K562 treated with DMSO at 1 percent for 4 hours (cell line): ENCODE measurements around the gene ZNF528. TPM values are rescaled to one million over a fixed set of nuclear protein-coding genes. Genes with fewer than 3 reads are reported as not detected.

Experiments
- total RNA-seq: library from RNA; unstranded; fragments of 300-600 nt; gene quantifications from 2 replicates; pipeline ENCODE4 v1.2.3, GENCODE V29; 2022; ENCODE audit not compliant: insufficient read depth

Gene ZNF528
- total RNA-seq, result 0.61 and 7.0 TPM in 2 replicates

GRCh38 chr19:52397310-52398080 is at the start of gene ZNF528:
Gene ZNF528 (plus strand): TSS chr19:52397849. CDS start chr19:52402014, 4,165 bp downstream.

DNA sequence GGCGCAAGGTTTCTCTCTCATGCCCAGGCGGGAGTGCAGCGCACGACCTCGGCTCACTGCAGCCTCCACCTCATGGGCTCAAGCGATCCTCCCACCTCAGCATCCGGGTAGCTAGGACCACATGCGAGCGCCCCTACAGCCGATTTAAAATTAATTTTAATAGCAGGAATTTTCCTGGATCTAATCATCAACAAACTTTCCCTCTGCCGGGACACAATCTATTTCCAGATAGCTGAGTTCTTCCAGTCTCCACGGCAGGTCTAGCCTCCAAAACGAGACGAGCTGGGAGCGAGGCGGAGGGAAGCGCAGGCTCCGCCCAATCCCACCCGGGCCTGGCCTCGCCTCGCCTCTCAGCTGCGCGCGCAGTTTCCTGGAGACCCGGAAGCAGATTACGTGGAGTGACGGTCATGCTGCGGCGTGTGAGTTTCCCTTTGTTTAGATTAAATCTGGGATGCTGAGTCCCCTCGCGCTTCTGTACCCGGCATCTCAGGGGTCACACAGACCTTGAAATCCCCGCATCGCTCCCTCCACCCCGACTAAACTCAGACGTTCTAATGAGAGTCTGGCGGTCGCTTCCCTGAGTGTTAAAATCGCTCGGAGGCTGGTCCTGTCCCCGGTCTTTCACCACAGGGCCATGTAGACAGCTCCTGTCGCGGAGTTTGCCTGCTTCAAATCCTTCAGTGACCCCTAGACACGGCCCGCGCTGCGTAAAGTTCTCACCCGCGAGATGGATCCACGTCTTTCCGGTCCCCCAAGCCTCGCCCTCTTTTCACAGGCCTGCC is 27.9 kb upstream of the ZNF528 start, which contains the start of gene ZNF880:
ZNF880 (plus strand) TSS at position 365 of the 782 bp plus-strand sequence; CDS start at position 408, 43 bp downstream.

DNA sequence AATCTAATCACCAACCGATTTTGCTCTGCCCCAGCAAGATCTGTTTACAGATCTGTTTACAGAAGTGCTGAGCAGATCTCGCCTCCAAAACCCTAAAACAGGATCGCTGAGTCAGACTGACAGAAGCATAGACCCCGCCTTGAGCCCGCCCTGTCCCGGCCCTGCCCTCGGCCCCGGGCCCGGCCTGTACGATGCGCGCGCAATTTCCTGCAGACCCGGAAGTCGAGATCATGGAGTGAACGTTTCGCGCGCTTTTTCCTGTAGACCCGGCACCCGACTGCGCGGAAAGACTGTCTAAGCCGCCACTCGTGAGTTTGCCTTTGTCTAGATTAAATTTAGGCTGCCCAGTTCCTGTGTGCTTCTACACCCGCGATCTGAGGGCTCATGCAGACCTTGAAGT is 31.3 kb downstream of the ZNF528 start, which contains the start of gene ZNF534:
ZNF534 (plus strand) TSS at position 212 of the 400 bp plus-strand sequence. CDS start 2,327 bp downstream, outside the sequence.

GRCh38 chr19:52453324-52454094 is 55.9 kb downstream of the ZNF528 start, which contains the start of gene ZNF578:
Gene ZNF578 (plus strand): TSS chr19:52453553. CDS start chr19:52501846, 48,293 bp downstream.

Other genes starting within 250 kb of the ZNF528 start
- 0.93 TPM in 1 of 2 replicates, not detected in the other for gene ZNF836, start 226.2 kb upstream of the ZNF528 start, total RNA-seq
- 102 and 106 TPM in 2 replicates for gene PPP2R1A, start 207.8 kb upstream of the ZNF528 start, total RNA-seq
- 6.5 and 12.3 TPM in 2 replicates for gene ZNF766, start 128.3 kb upstream of the ZNF528 start, total RNA-seq
- gene ZNF480, start 100.7 kb upstream of the ZNF528 start, total RNA-seq, result 1.7 and 3.3 TPM in 2 replicates
- not detected in 2 replicates for gene ZNF610, start 61.6 kb upstream of the ZNF528 start, total RNA-seq
- not detected in 2 replicates for gene ZNF880, start 27.9 kb upstream of the ZNF528 start, total RNA-seq
- not detected in 2 replicates for gene ZNF534, start 31.3 kb downstream of the ZNF528 start, total RNA-seq
- not detected in 2 replicates for gene ZNF578, start 55.7 kb downstream of the ZNF528 start, total RNA-seq
- 1.4 and 2.0 TPM in 2 replicates for gene ZNF808, start 129.8 kb downstream of the ZNF528 start, total RNA-seq
- gene ZNF701, start 172.4 kb downstream of the ZNF528 start, total RNA-seq, result 3.6 and 6.6 TPM in 2 replicates
- gene ZNF83, start 240.5 kb downstream of the ZNF528 start, total RNA-seq, result 20.0 and 22.5 TPM in 2 replicates